Fibroblast of skin of right quadriceps (primary cell): ENCODE measurements around the gene ALX4.

Experiments
- DNase-seq: peaks from one replicate; pipeline ENCODE4 v3.0.0-alpha.2; 2013

Gene ALX4

DNA sequence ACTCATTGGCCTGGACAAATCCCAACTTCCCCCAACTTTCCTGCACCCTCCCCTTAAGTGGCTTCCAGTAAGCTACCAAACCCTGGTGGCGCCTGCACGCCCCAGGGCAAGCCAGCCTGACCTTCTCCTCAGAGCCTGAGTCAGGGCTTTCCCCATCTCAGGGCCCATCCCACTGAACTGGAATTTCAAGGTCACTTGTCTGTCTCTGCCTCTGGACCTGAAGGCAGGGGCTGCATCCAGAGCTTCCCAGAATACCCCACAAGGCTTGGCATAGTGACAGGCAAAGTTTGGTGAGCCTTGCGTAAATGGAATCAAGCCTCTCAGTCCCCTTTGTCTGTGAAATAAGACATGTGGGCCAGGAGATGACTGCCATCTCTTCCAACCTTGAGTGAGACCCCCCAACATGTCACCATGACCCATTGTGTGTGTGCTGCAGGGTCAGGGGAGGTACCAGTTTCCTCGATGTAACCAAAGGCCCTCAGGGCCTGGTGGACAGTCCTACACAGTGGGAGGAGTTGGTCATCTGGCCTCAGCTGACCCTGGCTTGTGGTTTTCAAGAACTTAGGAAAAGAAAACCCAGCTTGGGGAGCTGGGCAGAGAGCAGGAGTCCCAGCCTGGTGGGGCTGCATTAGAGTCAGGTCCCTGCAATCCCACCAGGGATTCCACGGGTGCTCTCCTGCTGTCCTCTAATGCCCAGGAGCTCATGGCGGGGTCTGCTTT, 8.9 kb downstream of the ALX4 start:
- DNase-seq = no peak

DNA sequence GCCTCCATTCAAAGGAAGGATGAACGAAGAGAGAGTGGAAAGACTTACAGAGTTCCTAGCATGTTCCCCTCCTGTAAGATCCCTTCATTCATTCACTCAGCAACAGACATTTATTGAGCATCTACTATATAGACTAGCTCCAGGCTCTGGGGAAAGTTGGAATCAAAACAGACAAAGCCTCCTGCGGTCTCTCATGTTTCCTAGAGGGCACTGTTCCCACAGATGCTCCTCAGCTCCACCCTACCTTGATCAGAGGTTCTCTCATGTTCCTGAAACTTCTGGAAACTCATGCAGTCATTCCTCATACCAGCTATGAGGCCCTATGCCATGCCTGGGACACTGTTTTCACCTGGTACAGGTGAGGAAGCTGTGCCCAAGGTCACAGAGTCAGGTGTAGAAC, 11.1 kb downstream of the ALX4 start:
- DNase-seq = no peak

DNA sequence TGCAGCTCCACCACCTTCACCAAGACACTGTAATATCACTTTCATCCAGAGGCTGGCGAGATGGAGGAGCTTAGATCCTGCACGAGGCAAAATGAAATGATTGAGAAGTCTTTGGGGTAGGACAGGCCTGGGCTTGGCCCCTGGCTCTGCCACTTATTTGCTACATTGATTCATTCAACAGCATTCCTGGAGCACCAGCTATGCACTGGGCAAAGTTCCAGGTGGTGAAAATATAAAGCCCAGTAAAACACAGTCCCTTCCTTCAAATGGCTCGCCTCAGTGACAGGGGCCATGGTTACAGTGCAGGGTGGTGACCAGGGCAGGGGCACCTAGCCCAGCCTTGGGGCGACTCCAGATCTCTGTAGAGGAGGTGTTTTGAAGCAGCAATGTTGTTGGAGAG, 19.7 kb downstream of the ALX4 start:
- no peak for DNase-seq

DNA sequence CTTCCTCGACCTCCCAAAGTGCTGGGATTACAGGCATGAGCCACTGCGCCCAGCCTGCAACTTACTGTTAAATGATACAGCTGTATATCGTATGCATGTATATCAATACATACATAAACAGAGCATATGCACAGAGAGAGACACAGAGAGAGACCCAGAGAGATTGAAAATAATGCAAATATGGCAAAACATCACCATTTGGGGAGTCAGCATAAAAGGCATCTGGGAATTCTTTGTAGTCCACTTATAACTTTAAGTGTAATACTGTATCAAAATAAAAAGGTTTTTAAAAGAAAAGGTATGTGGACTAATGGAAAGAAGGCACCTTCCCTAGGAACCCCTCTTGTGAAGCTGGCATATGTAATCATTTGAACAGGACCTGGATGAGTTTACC, 21.8 kb downstream of the ALX4 start:
- no peak for DNase-seq

DNA sequence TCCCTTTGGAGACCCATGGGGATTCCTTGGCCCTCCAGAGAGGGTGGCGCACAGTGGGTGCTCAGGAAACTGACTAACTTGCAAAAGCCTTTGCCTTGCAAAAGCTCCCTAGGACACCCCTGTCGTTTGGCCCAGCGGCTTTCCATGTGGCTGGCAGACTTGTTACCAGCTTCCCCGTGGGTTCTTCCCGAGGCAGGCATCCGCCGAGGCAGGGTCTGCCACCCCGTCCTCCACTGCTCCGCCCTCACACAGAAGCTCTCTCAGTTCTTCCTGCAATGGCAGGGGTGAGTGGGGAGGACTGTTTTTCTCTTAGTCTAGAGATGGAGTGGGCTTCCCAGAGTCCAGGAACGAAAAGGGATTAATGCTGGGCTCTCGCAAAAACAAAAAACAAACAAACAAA, 23.0 kb downstream of the ALX4 start:
- DNase-seq = no peak

DNA sequence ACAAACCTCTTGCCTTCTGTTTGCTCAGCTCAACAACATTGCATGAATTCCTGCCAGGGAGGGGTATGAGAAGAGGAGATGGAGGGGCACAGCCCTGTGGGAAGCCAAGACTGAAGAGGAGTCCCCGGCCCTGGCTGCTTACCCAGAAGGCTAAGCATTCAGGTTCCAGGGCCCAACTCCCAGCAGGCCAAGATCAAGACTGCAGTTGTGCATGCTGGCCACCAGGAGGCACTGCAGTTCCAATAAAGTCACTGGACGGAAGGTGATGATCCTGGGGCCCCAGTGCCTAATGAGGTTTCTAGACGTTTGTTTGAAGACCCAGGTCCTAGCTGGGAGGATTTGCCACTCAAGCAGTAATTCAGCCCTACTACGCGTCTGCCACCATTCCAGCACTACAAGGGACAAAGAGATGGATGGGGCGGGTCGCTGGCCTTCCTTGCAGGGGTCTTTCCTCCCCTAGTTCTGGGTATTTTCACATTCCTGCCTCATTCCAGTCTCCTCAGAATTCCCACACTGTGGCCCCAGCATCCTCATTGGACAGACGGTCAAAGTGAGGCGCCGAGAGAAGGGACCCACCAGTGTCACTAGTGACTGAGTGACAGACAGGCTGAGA, 23.6 kb downstream of the ALX4 start:
- DNase-seq = peak; percentile 31

DNA sequence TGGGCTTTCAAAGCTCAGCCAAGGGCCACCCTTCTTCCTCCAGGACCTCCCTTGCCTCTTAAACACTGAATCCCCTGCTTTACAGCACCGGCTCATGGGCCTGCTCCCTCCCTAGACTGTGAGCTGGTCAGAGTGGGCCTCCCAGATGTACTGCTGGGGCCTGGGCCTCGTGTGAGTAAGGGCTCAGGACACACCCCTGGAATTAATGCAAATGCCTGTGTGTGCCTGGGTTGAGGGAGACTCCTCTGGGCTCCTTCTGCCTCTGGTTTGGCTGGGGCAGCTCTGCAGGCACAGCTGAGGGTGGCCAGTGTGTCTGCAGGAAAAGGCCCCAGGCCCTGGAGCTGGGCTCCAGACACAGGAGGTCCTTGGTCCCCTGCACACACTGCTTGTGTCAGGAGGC, 24.2 kb downstream of the ALX4 start:
- DNase-seq = no peak

DNA sequence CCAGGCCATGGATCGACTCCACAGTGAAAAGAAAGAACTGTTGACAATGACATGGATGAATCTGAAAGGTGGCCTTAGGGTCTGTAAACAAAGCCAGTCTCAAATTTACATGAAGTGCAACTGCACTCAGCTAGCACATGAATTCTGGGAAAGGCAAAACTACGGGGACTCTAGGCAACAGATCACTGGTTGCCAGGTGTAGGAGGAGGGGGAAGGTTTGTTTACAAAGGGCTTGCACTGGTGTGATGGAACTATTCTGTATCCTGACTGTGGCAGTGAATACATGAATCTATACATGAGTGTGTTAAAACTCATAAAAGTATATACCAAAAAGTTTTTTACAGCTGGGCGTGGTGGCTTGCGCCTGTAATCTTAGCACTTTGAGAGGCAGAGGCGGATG, 27.3 kb downstream of the ALX4 start:
- DNase-seq = no peak

DNA sequence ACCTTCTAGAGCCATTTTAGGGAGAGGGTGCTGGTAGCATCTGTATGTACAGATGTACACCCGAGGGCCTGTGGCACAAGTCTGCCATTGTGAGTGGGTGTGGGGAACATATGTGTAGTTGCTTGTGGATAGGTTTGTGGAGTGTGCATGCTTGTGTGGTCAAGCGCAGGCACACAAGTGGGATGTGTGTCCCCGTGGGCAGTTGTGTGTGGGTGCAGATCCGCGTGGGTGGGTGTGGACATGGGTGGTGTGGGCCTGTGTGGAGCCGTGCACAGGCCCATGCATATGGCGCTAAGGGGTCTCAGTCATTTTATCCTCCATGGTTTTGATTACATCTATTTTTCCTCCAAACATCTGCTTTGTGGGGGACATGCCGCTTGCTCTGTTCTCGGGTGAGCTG, 28.8 kb downstream of the ALX4 start:
- no peak for DNase-seq

DNA sequence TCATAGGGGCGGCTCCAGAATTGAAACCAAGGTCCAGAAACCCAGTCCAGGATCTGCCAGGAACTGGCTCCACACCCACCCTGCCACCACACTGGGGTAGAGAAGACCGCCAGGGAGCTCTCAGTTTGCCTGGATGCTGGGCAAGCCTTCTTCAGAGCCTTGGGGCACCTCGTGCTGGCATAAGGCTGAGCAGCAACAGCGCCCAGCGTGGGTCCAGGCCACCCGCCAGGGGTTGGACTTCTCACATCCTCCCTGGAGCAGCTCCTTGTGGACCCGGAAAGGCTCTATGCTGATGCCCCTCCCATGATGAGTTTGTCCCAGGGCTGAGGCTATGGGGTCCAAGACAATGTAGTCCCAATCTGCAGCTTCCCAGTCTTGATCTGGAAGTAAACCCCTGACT, 29.7 kb downstream of the ALX4 start:
- DNase-seq = no peak

DNA sequence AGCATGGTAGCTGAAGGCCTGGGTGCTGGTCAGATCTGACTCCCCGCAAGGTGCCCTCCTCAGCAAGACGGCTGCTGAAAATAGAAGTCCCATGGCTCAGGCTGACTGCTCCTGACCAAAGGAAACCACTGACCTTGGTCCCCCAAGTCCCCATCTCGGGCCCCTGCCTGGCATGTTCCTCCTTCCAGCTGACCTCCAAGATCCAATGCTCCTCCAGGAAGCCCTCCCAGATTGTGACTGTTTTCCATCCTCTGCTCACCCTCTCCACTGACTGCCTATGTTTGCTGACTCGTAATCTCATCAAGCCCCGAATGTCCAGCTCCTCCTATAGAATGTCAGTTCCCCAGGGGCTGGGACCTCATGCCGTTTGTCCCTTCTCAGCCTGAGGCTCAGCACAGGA, 30.5 kb downstream of the ALX4 start:
- DNase-seq = no peak

DNA sequence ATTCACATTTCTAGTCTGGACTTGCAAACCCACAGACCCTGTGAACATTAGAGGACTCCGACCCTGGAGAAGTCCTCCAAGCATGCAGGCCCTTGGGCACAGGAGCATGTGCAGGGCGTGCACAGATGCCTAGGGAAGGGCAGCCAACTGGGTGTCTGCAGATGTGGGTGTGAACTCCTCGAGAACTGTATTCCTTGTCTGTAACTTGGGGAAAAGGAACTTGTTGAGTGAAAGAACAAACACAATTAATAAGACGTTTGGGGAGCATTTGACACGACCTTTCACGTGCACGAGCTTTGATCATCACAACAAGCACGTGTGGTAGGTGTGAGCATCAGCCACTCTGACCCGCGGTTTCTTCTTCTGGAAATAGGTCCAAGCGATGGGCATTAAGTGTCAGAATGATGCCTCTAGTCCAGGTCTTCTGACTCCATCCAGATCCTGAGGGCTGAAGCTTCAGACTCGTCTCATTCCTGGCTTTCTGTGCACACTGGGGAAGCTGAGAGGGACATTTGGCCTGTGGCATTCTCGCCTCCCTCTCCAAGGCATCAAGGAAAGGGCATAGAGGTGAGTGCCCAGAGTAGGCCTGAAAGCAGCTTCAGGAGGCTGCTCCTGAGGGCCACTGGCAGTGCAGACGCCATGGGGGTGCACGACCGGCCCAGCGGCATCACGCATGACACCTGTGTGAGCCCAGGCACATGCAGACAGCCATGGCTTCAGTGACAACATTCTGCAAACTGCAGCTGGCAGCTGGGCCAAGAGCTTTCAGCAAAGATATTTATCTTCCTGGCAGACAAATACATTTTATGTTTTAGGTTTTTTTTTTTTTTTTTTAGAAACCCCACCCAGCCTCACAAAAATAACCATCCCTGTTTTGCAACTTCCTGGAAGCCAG, 32.5 kb downstream of the ALX4 start:
- DNase-seq = no peak

DNA sequence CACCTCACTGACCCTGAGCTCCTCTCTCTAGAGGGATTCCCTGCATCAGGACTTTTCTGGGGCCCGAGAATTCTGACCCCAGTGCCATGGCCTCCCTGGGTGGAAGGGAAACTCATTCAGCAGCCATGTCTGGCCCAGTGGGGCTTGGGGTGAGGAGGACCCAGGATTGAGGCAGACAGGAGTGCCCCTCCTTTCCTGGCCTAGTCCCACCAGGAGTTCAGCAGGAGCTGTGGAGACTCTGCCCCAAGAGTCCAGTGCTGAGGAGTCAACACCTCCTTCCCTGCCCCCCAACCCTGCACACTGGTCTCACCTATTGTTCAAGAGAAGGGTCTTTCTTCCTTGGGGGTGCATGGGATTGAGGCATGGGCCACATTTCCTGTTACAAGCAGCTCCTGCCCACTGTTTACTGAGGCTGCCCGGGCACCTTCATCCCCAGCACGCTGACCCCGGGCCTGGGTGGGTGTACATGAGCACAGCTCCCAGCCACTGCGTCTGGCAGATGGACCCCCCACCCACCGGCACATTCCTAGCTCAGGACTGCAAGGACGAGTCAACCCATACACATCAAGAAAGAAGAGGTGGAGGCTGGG, 33.9 kb downstream of the ALX4 start:
- DNase-seq = no peak

DNA sequence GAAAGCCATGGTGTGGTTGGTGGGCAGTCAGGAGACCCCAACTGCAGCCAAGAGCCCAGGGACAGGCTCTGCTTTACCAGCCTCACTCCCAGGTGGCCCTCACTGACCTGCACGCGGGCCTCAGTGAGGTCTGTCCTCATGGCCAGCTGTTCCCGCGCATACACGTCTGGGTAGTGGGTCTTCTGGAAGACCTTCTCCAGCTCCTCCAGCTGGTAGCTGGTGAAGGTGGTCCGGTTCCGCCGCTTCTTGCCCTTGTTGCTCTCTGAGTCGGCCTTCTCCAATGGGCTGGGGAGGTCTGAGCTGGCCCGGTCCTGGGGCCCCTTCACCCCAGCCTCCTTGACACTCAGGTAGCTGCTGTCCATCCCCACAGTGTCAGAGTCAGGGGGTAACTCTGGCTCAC, 34.7 kb downstream of the ALX4 start:
- DNase-seq = no peak

DNA sequence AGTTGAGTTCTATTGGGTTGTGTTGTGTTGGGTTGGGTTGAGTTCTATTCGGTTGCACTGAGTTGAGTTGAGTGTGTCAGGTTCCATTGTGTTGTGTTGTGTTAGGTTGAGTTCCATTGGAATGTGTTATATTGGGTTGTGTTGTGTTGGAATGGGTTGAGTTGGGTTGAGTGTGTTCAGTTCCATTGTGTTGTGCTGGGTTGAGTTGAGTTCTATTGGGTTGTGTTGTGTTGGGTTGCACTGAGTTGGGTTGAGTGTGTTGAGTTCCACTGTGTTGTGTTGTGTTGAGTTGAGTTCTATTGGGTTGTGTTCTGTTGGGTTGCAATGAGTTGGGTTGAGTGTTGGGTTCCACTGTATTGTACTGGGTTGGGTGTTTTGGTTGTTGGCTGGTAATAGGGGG, 35.5 kb downstream of the ALX4 start:
- DNase-seq = no peak

DNA sequence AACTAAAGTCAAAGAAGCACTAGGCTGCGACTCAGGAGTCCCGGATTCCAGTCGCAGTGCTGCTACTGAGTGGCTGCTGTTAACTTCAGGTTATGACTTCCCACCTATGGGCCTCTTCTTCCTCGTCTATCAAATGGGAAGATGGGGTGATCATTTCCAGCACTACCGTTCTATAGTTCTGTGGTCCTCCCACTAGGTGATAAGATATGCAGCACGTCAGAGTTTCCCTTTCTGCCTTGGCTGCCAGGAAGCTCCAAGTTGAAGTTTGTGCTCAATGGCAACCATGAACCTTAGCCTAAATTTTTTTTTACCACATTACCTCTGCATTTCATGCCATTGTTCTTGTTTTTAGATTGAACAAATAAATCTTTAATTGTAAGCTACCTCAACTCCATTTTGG, 38.7 kb downstream of the ALX4 start:
- no peak for DNase-seq

DNA sequence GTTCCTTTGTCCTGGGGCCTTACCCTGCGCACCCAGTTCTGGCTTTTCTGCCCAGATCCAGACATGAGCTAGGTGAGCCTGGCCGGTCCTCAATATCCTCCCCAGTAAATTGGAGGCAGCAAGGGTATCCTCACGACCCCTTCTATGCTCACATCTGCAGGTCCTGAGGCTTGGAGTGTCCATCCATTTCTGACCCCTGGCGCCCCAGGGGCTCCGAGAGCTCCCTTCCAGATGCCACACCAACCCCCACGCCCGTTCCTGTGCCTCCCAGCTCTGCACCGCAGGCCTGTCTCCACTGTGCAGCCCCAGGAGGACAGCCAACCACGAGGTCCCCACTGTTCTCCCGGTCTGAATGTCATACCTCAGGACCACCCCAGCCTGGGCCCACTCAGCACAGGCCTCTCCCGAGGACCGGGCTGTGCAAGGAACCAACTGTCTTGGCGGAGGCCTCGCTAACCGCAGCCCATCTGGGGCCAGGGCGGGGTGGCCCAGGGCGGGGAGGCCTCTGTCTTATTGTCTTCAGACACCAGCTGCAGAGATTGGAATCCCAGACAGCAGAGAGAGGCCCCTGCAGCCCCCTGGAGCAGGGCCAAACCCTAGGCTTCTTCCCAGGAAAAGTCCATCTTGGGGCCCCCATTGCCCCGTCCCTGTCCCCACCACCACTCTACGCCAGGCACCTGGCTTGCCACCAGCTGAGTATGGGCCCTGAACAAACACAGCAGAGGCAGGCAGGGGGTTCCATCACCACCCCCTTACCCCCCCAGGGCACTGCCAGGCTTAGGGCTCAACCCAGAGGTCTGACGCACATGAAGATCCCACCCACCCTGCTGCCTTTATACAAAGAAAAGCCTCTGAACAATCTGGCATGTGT, 39.3 kb downstream of the ALX4 start:
- DNase-seq = peak; percentile 50

DNA sequence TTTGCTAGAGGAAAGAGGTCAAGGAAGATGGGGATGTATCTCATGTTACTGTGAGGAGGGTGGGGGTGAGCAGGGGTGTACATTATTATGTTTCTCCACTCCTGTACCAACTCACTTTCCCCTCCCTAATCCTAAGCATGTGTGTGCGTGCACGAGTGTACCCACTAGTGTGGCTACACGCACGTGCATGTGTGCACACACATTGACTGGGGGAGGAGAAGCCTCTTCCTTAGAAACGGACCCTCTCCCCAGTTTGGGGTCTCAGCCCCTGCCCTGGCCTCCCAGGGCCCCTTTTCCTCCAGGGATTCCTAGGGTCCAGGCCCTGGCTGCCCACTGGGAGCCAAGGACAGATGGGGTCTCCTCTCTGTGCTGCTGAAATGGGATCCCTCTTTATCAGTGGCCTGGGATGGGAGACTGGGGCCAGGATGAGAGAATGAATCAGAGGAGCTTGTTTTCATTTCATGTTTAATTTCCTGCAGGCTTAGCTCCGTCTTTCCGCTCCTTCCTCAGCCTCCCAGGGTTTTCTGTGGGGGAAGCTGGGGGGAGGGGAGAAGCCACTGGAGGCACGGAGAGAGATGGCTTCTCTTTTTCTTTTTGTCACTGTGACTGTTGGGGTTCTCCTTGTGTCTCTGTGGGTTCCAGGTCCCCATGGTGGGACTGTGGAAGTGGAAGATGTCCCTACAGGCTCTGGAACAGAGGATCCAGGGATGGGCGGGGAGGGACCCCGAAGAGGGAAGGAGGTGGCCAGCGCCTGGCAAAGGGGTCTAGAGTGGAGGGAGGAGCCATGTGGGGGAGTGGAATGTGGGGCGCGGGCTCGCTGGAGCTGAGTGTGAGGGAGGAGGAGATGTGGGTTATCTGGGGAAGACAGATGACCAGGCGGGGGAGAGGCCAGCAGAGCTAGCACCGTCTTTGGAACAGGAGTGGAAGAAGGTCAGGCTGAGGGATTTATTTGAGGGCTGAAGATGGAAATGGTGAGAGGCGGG, 40.3 kb downstream of the ALX4 start:
- DNase-seq = peak; percentile 80

DNA sequence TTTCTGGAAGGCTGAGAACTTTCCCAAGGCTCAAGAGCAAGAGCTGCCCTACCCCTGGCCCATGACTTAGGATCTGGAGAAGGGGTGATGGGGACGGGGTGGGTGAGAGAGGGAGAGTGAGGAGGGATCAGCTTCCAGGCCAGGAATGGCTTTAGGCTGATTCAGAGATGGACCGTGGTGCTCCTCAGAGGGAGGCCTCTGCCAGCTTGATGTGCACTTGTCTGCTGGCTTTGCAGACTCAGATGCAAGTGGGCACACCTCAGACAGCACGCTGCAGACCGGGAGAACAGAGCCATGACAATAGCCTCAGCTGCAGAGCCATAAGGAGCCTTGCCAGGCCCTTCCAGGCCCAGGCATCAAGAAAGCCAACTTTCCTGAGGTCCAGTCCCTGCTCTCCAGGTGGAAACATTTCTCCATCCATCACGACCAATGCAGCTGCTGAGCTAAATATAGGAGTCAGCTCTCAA, 41.3 kb downstream of the ALX4 start:
- DNase-seq = no peak

DNA sequence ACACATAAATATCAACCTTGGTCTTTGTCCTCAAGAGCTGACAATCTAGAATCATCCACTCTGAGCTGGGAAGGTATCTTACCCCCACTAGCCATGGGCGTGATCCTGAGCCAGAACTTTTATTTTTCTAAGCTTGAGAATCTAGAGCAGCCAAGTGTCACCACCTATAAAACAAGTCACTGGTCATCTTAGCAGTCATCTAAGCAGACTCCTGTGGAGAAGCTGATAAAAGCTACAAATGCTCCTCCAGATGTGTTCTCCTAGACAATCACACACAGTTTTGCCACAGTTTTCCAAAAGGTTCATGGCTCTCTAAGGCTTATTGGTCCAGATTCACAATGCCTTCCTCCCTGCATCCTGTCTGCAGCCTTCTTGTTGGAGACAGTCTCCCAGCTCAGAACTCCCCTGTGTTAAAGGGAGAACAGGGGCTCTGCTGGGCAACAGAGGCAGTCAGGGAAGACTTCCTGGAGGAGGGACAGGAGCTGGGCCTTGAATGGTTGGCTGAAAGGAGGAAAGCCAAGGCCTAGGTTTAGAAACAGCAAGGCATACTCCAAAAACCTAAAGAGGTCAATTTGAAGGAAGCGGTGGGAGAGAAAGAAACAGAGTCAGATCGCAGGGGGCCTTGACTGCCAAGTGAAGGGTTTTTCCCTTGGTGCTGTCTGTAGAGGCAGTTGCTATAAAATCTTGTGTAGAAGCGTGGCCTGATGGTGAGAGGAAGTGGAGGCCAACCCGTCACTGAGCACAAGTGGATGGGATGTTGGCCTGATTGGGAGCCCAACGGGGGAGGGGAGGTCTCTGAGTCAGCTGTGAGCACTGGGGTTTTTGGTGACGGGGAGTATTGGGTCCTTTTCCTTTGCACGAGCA, 42.0 kb downstream of the ALX4 start:
- DNase-seq = no peak
